Stromal cell of bone marrow (primary cell): ENCODE data around the gene FAM89B.

Experiments
- DNase-seq: peaks from one replicate; pipeline ENCODE4 v3.0.0-alpha.2; 2012; ENCODE audit warnings: low read depth

FAM89B gene

DNA sequence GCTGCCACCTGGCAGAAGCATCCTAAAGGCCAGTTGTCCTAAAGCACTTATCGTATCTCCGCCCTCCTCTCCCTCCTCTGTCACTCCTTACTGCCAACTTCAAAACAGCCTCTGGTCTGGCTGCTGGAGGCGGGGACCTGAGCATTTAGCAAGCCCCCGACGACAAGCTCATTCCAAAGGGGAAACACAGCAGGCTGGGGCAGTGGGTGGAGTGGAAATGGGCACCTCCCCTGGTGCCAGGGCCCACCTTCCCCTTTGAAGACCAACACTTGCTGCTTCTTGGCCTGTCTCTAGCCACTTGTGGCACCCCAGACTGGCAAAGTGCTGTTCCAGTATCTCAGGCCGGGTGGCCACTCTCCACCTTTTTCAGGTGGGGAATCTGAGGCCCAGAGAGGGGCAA is 38.1 kb downstream of the FAM89B start:
- DNase-seq = no peak

- no peak for DNase-seq
Measured at GRCh38 chr11:65611028-65611757, 38.9 kb downstream of the FAM89B start.

GRCh38 chr11:65611758-65612603 is 39.6 kb downstream of the FAM89B start:
- no peak for DNase-seq

DNA sequence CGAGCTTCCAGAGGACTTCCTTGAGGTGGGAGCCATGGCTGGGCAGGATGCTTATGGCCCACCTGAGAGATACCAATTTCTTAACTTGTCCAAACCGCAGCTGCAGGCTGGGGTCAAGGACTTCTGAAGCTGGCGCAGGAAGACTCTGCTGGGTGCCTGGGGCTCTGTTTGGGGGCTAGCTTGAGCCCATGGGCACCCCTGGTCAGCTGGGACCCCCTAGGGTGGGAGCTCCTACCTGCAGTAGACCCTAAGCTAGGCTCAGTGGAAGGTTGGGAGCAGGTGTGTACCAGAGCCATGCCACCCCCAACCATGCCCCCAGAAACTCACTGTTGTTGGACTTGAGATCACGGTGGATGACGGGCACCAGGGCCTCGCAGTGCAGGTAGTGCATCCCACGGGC is 40.4 kb downstream of the FAM89B start:
- no peak for DNase-seq

GRCh38 chr11:65613091-65613928 is 41.0 kb downstream of the FAM89B start:
- no peak for DNase-seq

DNA sequence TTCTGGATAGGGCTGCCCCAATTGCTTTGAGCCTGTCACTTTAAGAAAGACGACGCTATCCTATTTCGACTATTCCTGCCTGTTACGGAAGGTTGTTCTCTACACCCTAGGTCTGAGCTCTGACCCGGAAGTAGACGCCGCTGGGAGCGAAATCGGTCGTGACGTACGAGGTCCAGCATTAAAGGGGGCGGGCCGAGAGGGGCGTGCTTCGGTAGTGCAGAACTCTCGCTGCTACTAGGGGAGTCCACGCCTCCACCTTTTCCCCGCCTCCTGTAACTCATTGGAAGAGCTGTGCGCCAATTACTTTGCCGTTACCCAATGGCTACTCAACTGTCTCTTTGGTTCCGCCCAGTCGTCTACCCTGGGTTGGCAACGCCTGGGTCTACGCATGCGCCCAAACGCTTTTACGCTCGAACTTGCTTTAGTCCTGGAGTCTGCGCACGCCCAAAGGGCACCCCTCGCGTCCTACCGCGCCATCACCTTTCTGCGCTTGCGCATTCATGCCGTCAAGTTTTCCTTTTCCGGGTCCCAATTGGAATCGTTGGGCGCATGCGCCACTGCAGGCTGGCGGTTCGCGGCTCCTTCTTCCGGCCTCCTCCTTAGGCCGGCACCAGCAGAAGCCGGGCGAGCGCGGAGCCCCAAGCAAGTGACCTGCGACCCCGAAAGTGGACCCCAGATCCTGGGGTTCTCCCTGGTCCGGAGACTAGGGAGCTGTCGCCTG is 43.1 kb downstream of the FAM89B start, which contains the start of gene PCNX3:
Gene PCNX3 (plus strand): TSS at position 548 of the 721 bp plus-strand sequence. CDS start 536 bp downstream, outside the sequence.
- DNase-seq = peak; percentile 100

DNA sequence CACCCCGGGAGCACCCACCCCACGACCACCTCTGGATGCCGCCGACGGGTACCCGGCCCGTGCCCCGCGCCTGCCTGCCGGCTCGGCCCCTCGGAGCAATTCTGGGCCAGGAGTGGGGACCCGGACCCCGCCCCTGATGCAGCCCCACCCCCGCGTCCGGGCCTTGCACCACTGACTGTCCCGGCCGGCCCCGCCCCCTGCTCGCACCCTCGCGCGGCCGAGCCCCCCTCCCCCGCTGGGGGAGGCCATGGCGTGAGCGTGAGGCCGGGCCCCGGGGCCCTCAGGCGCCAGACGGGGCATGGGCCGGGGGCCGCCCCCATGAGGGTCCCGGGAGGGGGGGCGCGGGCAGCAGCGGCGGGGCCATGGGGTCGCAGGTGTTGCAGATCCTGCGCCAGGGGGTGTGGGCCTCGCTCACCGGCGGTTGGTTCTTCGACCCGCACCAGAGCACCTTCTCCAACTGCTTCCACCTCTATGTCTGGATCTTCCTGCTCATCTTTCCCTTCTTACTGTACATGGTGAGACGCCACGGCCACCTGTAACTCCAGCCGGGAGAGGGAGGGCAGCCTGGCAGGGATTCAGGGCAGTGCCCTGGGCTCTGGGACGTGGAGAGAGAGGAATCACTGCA is 43.7 kb downstream of the FAM89B start:
- DNase-seq = no peak

DNA sequence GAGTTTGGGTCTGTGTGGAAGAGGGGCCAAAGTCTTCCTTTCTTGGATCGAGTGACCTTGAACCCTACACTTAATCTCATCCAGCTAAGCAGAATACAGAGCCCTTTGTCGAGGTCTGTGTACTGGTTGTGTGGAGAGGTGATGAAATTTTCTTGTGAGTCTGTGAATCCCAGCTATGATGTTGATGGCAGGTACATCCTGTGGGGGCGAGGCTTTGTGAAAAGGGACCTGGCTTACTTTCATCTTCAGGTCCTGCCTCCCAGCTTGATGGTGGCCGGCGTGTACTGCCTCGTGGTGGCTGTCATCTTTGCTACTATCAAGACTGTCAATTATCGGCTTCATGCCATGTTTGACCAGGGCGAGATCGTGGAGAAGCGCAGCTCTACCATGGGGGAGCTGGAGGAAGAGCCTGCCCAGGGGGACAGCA is 44.2 kb downstream of the FAM89B start:
- no peak for DNase-seq

- DNase-seq = no peak
Measured at GRCh38 chr11:65617136-65617850, 45.0 kb downstream of the FAM89B start.

DNA sequence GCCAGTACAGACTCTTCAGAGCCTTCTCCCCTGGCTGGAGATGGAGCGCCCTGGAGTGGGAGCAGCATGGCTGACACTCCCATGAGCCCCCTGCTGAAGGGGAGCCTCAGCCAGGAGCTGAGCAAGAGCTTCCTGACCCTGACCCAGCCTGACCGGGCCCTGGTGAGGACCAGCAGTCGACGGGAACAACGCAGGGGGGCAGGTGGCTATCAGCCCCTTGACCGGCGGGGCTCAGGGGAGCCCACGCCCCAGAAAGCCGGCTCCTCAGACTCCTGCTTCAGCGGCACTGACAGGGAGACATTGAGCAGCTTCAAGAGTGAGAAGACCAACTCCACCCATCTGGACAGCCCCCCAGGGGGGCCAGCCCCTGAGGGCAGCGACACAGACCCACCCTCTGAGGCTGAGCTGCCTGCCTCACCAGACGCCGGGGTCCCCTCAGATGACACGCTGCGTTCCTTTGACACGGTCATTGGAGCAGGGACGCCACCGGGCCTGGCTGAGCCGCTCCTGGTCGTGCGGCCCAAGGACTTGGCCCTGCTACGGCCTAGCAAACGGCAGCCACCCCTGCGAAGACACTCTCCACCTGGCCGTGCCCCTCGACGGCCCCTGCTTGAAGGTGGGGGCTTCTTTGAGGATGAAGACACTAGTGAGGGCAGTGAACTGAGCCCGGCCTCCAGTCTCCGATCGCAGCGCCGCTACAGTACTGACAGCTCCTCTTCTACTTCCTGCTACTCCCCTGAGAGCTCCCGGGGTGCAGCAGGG is 45.8 kb downstream of the FAM89B start:
- no peak for DNase-seq

- no peak for DNase-seq
Measured at GRCh38 chr11:65618763-65619162, 46.4 kb downstream of the FAM89B start.

- DNase-seq = no peak
Measured at GRCh38 chr11:65619281-65619928, 47.1 kb downstream of the FAM89B start.

- no peak for DNase-seq
Measured at GRCh38 chr11:65620666-65621065, 48.3 kb downstream of the FAM89B start.

DNA sequence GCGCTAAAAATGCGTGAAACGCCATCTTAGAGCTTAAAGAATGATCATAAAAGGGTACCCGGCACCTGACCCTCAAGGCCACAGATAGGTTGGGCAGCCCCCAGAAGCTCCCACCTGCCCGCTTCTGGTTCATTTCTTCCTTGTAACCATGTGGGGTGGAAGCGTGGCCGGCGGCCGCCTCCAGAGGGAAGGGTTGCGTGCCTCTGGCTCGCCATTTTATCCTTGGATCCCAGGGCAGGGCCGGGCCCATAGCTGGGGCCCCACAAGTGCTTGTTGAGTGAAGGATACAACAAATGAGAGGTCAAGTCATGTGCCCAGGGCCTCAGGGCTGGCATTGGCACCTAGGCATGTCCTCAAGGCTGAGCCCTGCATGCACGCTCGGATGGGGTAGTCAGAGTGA is 49.1 kb downstream of the FAM89B start:
- no peak for DNase-seq

DNA sequence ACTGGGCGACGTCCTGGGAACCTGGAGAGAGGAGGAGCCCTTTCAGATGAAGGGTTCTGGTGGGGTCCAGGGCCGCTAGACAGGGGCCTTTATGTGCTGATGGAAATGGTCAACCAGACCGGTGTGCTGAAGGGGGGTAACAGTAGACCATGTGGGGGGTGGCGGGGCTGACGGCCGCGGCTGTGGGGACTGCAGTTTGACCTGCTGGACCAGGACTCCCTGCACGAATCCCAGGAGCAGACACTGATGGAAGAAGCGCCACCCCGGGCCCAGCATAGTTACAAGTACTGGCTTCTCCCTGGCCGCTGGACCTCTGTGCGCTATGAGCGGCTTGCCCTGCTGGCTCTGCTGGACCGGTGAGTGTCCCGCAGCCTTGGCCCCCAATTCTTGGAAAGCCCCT is 49.7 kb downstream of the FAM89B start:
- no peak for DNase-seq

GRCh38 chr11:65623177-65623576 is 50.8 kb downstream of the FAM89B start:
- no peak for DNase-seq
